Right forelimb (tissue), 1 donor: ENCODE results near the gene ARID5A.
"Not testable (repeated sequence)": the region's sequence is repeated elsewhere in the genome, so short reads cannot be mapped to it uniquely, and the experiment has no call there.

Experiments used
- DNase-seq: peaks from one replicate; pipeline ENCODE4 v3.0.0-alpha.2; 2018

The ARID5A gene

GRCh38 chr2:96541398-96542152 lies 5.0 kb downstream of the ARID5A start:
- DNase-seq: peak; percentile 18

GRCh38 chr2:96542357-96542977 lies 5.9 kb downstream of the ARID5A start:
- no peak for DNase-seq

GRCh38 chr2:96546321-96546720 lies 9.8 kb downstream of the ARID5A start:
- DNase-seq: no peak

GRCh38 chr2:96546797-96547196 lies 10.2 kb downstream of the ARID5A start:
- no peak for DNase-seq

- no peak for DNase-seq
Observed at GRCh38 chr2:96547203-96547641, 10.7 kb downstream of the ARID5A start.

GRCh38 chr2:96547731-96548171 lies 11.2 kb downstream of the ARID5A start:
- no peak for DNase-seq

GRCh38 chr2:96548558-96549465 lies 12.3 kb downstream of the ARID5A start:
- no peak for DNase-seq

GRCh38 chr2:96549466-96549785 lies 12.9 kb downstream of the ARID5A start:
- no peak for DNase-seq

GRCh38 chr2:96549967-96550786 lies 13.6 kb downstream of the ARID5A start:
- DNase-seq: no peak

- no peak for DNase-seq
Observed at GRCh38 chr2:96550787-96551604, 14.4 kb downstream of the ARID5A start.

- no peak for DNase-seq
Observed at GRCh38 chr2:96551605-96552314, 15.2 kb downstream of the ARID5A start.

GRCh38 chr2:96552315-96553175 lies 16.0 kb downstream of the ARID5A start:
- DNase-seq: no peak

GRCh38 chr2:96553176-96553956 lies 16.8 kb downstream of the ARID5A start:
- DNase-seq: no peak

- DNase-seq: not testable (repeated sequence)
Observed at GRCh38 chr2:96553957-96554292, 17.4 kb downstream of the ARID5A start.

- no peak for DNase-seq
Observed at GRCh38 chr2:96554293-96555145, 18.0 kb downstream of the ARID5A start.

GRCh38 chr2:96555146-96555610 lies 18.6 kb downstream of the ARID5A start:
- no peak for DNase-seq

- no peak for DNase-seq
Observed at GRCh38 chr2:96556441-96557330, 20.1 kb downstream of the ARID5A start.
